Endothelial cell (in vitro differentiated cells): ENCODE results near the gene DAZL. TPM values are rescaled to one million over a fixed set of nuclear protein-coding genes. Genes with fewer than 3 reads are reported as not detected.

Experiments used
- DNase-seq: peaks from one replicate; pipeline ENCODE4 v3.0.0; 2021; ENCODE audit warnings: low spot score
- H3K27ac Mint-ChIP-seq: one replicate; pipeline ENCODE4 v1.8.0; 2021; ENCODE audit warnings: mixed read lengths, inconsistent platforms; ENCODE audit not compliant: unreplicated experiment
- H3K27me3 Mint-ChIP-seq: one replicate; pipeline ENCODE4 v1.8.0; 2021; ENCODE audit warnings: mild to moderate bottlenecking, moderate library complexity, mixed read lengths, inconsistent platforms; ENCODE audit not compliant: unreplicated experiment
- H3K36me3 Mint-ChIP-seq: one replicate; pipeline ENCODE4 v1.8.0; 2021; ENCODE audit warnings: mild to moderate bottlenecking, low read depth, mixed read lengths, inconsistent platforms; ENCODE audit not compliant: unreplicated experiment
- H3K4me1 Mint-ChIP-seq: one replicate; pipeline ENCODE4 v1.8.0; 2021; ENCODE audit warnings: mild to moderate bottlenecking, mixed read lengths, inconsistent platforms; ENCODE audit not compliant: unreplicated experiment
- H3K4me3 Mint-ChIP-seq: one replicate; pipeline ENCODE4 v1.8.0; 2021; ENCODE audit warnings: mild to moderate bottlenecking, mixed read lengths, inconsistent platforms; ENCODE audit not compliant: unreplicated experiment
- H3K9me3 Mint-ChIP-seq: one replicate; pipeline ENCODE4 v1.8.0; 2021; ENCODE audit warnings: mixed read lengths, inconsistent platforms; ENCODE audit not compliant: unreplicated experiment
- CTCF ChIP-seq: fragments of 200-600 bp; sonication (generic); IDR thresholded peaks from one replicate; pipeline ENCODE4 v1.5.0; 2021; ENCODE audit warnings: antibody characterized with exemption; ENCODE audit not compliant: unreplicated experiment
- total RNA-seq: library from RNA; stranded (reverse); fragmentation: NEBNext Ultra II Directional; extraction: Animal tissue kit (Norgen Biotek cat#: 25700); gene quantifications from one replicate; pipeline ENCODE4 v1.2.1, GENCODE V29; 2021; ENCODE audit not compliant: unreplicated experiment

The DAZL gene
- total RNA-seq, 1 donor from 2014 or later, result 0.33 TPM

- TF ChIP-seq CTCF, result no peak
- Mint-ChIP-seq H3K27ac (no peak overlapping the region), H3K27me3 (no peaks in the 10 kb centered on the region), H3K4me1 (no peaks in the 10 kb centered on the region), H3K9me3 (no peaks in the 10 kb centered on the region), H3K36me3 (no peaks in the 10 kb centered on the region), H3K4me3 (no peak overlapping the region)
- no peak for DNase-seq
Measured at GRCh38 chr3:16614033-16615031, 9.1 kb upstream of the DAZL start.

- Mint-ChIP-seq H3K9me3 (no peaks in the 10 kb centered on the region), H3K27ac (no peak overlapping the region)
- DNase-seq, result no peak
Measured at GRCh38 chr3:16609927-16610580, 4.8 kb upstream of the DAZL start.

DNA sequence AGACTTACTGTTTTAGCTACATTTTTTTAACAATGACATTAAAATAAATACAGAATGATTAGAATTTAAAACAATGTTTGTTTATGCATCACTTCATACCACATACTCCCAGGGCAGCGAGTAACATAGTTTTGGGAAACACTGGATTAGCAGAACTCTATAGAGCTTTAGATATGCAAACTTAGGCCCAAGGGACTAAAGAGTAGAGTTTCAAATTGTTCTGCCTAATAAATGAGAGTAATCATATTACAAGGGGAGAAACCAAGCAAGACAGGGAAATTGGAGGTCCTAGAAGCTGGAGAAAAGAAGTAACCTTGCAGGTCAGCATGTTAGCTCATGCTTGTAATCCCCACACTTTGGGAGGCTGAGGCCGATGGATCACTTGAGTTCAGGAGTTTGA is 3.6 kb upstream of the DAZL start:
- peaks cover 4% of the 10 kb centered on the region for H3K27me3 Mint-ChIP-seq

More at GRCh38 chr3:16609927-16610580, 4.8 kb upstream of the DAZL start:
- Mint-ChIP-seq H3K36me3 (peaks cover 3% of the 10 kb centered on the region), H3K4me3 (no peak overlapping the region), H3K27me3 (peaks cover 4% of the 10 kb centered on the region), H3K4me1 (peaks cover 7% of the 10 kb centered on the region)
- TF ChIP-seq CTCF, result no peak

DNA sequence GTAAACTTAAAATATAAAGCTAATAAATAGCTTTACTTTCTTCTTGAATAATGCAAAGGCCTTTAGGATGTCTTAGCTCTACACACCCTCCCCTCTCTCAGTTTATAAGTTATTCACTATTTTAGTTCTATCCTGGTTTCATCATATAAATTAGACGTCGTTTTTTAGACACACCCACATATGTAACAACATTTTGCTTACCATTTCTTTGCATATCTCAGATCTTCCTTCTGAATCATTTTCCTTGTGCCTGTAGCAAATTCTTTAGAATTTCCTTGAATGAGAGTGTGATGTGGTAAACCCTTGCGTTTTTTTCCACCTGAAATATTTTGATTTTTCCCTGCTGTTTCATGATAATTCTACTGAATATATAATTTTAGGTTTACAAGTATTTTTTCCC is 2.5 kb upstream of the DAZL start:
- peaks cover 4% of the 10 kb centered on the region for H3K27me3 Mint-ChIP-seq
- DNase-seq, result no peak

More for the DNA sequence above, 3.6 kb upstream of the DAZL start:
- TF ChIP-seq CTCF, result no peak
- Mint-ChIP-seq H3K4me3 (no peak overlapping the region), H3K4me1 (peaks cover 7% of the 10 kb centered on the region), H3K9me3 (no peaks in the 10 kb centered on the region), H3K36me3 (peaks cover 3% of the 10 kb centered on the region), H3K27ac (no peak overlapping the region)
- no peak for DNase-seq

More for the DNA sequence above, 2.5 kb upstream of the DAZL start:
- H3K27ac Mint-ChIP-seq, result no peak overlapping the region
- peaks cover 3% of the 10 kb centered on the region for H3K36me3 Mint-ChIP-seq
- H3K4me3 Mint-ChIP-seq, result no peak overlapping the region
- no peak for TF ChIP-seq CTCF
- no peaks in the 10 kb centered on the region for H3K9me3 Mint-ChIP-seq
- H3K4me1 Mint-ChIP-seq, result peaks cover 7% of the 10 kb centered on the region
